ENCODE results near the gene ANO2.

ANO2 gene

GRCh38 chr12:5945071-5946008 lies at the start of gene ANO2:
TSS of gene ANO2 (minus strand) at chr12:5945259. CDS start at chr12:5945217, 42 bp downstream.
- no peak for DNase-seq

GRCh38 chr12:5989621-5990020 lies 44.6 kb upstream of the ANO2 start:
- no peak for DNase-seq

- peak; percentile 56 for DNase-seq
Measured at GRCh38 chr12:5988659-5989116, 43.6 kb upstream of the ANO2 start.

GRCh38 chr12:5988088-5988487 lies 43.0 kb upstream of the ANO2 start:
- DNase-seq, result no peak

- DNase-seq, result no peak
Measured at GRCh38 chr12:5987573-5987972, 42.5 kb upstream of the ANO2 start.

- no peak for DNase-seq
Measured at GRCh38 chr12:5985471-5985870, 40.4 kb upstream of the ANO2 start.

- DNase-seq, result no peak
Measured at GRCh38 chr12:5984873-5985272, 39.8 kb upstream of the ANO2 start.

GRCh38 chr12:5982106-5982505 lies 37.0 kb upstream of the ANO2 start:
- no peak for DNase-seq

GRCh38 chr12:5977556-5977955 lies 32.5 kb upstream of the ANO2 start:
- no peak for DNase-seq

- DNase-seq, result no peak
Measured at GRCh38 chr12:5976711-5977110, 31.7 kb upstream of the ANO2 start.

GRCh38 chr12:5976196-5976595 lies 31.1 kb upstream of the ANO2 start:
- DNase-seq, result no peak

GRCh38 chr12:5973461-5974115 lies 28.5 kb upstream of the ANO2 start:
- no peak for DNase-seq

- DNase-seq, result no peak
Measured at GRCh38 chr12:5972387-5972786, 27.3 kb upstream of the ANO2 start.

- DNase-seq, result no peak
Measured at GRCh38 chr12:5971194-5971850, 26.3 kb upstream of the ANO2 start.

GRCh38 chr12:5969974-5970690 lies 25.1 kb upstream of the ANO2 start:
- DNase-seq, result no peak

GRCh38 chr12:5969156-5969973 lies 24.3 kb upstream of the ANO2 start:
- DNase-seq, result no peak

- no peak for DNase-seq
Measured at GRCh38 chr12:5967645-5968415, 22.8 kb upstream of the ANO2 start.

GRCh38 chr12:5966486-5967095 lies 21.5 kb upstream of the ANO2 start:
- no peak for DNase-seq

GRCh38 chr12:5965950-5966383 lies 20.9 kb upstream of the ANO2 start:
- DNase-seq, result no peak

Measured in NCI-H510A treated with DMSO at 0.1 percent for 48 hours (cell line).